ENCODE measurements around the gene CDCA5. TPM values are rescaled to one million over a fixed set of nuclear protein-coding genes. Genes with fewer than 3 reads are reported as not detected.

Gene CDCA5, protein sequence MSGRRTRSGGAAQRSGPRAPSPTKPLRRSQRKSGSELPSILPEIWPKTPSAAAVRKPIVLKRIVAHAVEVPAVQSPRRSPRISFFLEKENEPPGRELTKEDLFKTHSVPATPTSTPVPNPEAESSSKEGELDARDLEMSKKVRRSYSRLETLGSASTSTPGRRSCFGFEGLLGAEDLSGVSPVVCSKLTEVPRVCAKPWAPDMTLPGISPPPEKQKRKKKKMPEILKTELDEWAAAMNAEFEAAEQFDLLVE
- total RNA-seq (3.9 TPM), polyA plus RNA-seq (1.2 TPM)

GRCh38 chr11:65083834-65084597, at the start of gene CDCA5, which contains the start of gene ZFPL1:
Gene CDCA5 (minus strand): TSS chr11:65084040. CDS start chr11:65083978, 62 bp downstream.
Gene ZFPL1 (plus strand): TSS chr11:65084222. CDS start chr11:65084699, 477 bp downstream.
- H3K4me3 ChIP-seq (ENCODE audit: low read depth, low read length): peak within 1 kb of the TSS; percentile 68
- under 1% methylated on average over 79 of the region's 79 CpGs for WGBS
- H3K36me3 ChIP-seq (ENCODE audit: insufficient read depth): peaks cover 5% of the 10 kb centered on the region

GRCh38 chr11:65132988-65133700, 49.3 kb upstream of the CDCA5 start:
- DNase-seq (ENCODE audit: extremely low spot score): no peak
- WGBS: 41% methylated on average over 18 of the region's 18 CpGs
- Histone ChIP-seq H3K4me3 (ENCODE audit: low read depth, low read length) (peak overlapping the region; percentile 87), H3K4me1 (ENCODE audit: insufficient read depth) (no peaks in the 10 kb centered on the region), H3K27ac (ENCODE audit: low read depth) (no peak overlapping the region), H3K36me3 (ENCODE audit: insufficient read depth) (peaks cover 11% of the 10 kb centered on the region)

More at GRCh38 chr11:65083834-65084597, at the start of gene CDCA5, which contains the start of gene ZFPL1:
- DNase-seq (ENCODE audit: extremely low spot score): peak; percentile 87
- no peaks in the 10 kb centered on the region for H3K4me1 ChIP-seq (ENCODE audit: insufficient read depth)
- H3K27ac ChIP-seq (ENCODE audit: low read depth): peak within 1 kb of the TSS; percentile 98

DNA sequence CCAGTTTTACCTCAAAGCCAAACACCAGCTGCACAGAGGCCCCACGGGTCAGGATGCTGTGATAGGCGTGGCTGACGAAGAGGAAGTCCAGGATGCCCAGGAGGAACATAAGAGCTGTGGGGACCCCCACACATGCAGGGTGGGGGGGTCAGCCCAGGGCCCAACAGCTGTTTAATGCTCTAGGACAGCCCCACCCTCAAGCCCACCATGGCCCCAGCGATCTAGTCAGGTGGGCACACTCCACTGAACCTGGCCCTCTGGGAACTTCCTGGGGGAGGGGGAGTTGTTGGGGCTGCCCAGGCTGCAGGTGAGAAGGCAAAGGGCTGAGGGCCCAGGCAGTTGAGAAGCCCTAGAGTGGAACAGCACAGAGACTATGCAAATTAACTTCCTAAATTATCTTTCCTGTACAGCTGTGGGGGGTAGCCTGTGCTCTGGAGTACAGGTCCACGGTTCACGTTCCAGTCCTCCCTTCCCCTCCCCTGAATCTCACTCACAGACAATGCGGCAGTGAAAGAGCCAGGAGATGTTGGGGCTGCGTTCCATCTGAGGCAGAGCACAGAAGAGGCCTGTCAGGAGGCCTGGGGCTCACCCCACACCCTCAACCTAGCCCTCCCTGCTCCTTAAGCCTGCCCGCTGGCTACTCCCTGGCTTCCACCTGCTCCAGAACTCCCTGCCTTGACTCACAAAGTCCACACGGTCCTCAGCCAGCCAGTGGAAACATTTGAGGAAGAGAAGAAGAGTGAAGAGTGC, 48.6 kb upstream of the CDCA5 start:
- no peak overlapping the region for H3K27ac ChIP-seq (ENCODE audit: low read depth)
- H3K36me3 ChIP-seq (ENCODE audit: insufficient read depth): peaks cover 11% of the 10 kb centered on the region
- H3K4me1 ChIP-seq (ENCODE audit: insufficient read depth): no peaks in the 10 kb centered on the region
- H3K4me3 ChIP-seq (ENCODE audit: low read depth, low read length): no peak overlapping the region
- WGBS: 73% methylated on average over 10 of the region's 10 CpGs
- DNase-seq (ENCODE audit: extremely low spot score): no peak

DNA sequence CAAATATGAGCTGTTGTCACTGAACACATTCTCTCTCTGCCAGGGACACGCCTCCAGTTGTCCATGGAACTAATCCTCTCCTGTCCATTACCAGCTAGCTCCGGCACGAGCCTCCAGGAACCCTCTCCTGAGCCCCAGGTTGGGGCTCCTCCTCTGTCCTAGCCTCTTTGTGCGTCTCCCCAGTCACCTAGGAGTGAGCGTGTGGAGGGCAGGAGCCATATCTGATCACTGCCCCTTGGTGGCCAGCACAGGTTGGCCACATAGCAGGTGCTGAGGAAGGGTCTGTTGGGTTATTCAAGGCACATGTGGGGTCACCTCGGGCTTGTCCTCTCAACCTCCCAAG, 48.0 kb upstream of the CDCA5 start:
- Histone ChIP-seq H3K36me3 (ENCODE audit: insufficient read depth) (peaks cover 11% of the 10 kb centered on the region), H3K27ac (ENCODE audit: low read depth) (no peak overlapping the region), H3K4me1 (ENCODE audit: insufficient read depth) (no peaks in the 10 kb centered on the region), H3K4me3 (ENCODE audit: low read depth, low read length) (no peak overlapping the region)
- DNase-seq (ENCODE audit: extremely low spot score): no peak
- WGBS: 78% methylated on average over 6 of the region's 6 CpGs

GRCh38 chr11:65131417-65131776, 47.6 kb upstream of the CDCA5 start:
- Histone ChIP-seq H3K4me3 (ENCODE audit: low read depth, low read length) (no peak overlapping the region), H3K4me1 (ENCODE audit: insufficient read depth) (no peaks in the 10 kb centered on the region), H3K36me3 (ENCODE audit: insufficient read depth) (peaks cover 11% of the 10 kb centered on the region), H3K27ac (ENCODE audit: low read depth) (no peak overlapping the region)
- DNase-seq (ENCODE audit: extremely low spot score): no peak
- WGBS: 86% methylated on average over 3 of the region's 3 CpGs

- H3K4me3 ChIP-seq (ENCODE audit: low read depth, low read length): no peak overlapping the region
- no peak overlapping the region for H3K27ac ChIP-seq (ENCODE audit: low read depth)
- no peak for DNase-seq (ENCODE audit: extremely low spot score)
- WGBS: 89% methylated on average over 19 of the region's 19 CpGs
- peaks cover 11% of the 10 kb centered on the region for H3K36me3 ChIP-seq (ENCODE audit: insufficient read depth)
- H3K4me1 ChIP-seq (ENCODE audit: insufficient read depth): no peaks in the 10 kb centered on the region
Observed at GRCh38 chr11:65130631-65131416, 47.0 kb upstream of the CDCA5 start.

- DNase-seq (ENCODE audit: extremely low spot score): no peak
- H3K4me1 ChIP-seq (ENCODE audit: insufficient read depth): no peaks in the 10 kb centered on the region
- no peak overlapping the region for H3K4me3 ChIP-seq (ENCODE audit: low read depth, low read length)
- H3K27ac ChIP-seq (ENCODE audit: low read depth): no peak overlapping the region
- H3K36me3 ChIP-seq (ENCODE audit: insufficient read depth): peaks cover 11% of the 10 kb centered on the region
- WGBS: 86% methylated on average over 13 of the region's 13 CpGs
Observed at GRCh38 chr11:65129649-65130441, 46.0 kb upstream of the CDCA5 start.

DNA sequence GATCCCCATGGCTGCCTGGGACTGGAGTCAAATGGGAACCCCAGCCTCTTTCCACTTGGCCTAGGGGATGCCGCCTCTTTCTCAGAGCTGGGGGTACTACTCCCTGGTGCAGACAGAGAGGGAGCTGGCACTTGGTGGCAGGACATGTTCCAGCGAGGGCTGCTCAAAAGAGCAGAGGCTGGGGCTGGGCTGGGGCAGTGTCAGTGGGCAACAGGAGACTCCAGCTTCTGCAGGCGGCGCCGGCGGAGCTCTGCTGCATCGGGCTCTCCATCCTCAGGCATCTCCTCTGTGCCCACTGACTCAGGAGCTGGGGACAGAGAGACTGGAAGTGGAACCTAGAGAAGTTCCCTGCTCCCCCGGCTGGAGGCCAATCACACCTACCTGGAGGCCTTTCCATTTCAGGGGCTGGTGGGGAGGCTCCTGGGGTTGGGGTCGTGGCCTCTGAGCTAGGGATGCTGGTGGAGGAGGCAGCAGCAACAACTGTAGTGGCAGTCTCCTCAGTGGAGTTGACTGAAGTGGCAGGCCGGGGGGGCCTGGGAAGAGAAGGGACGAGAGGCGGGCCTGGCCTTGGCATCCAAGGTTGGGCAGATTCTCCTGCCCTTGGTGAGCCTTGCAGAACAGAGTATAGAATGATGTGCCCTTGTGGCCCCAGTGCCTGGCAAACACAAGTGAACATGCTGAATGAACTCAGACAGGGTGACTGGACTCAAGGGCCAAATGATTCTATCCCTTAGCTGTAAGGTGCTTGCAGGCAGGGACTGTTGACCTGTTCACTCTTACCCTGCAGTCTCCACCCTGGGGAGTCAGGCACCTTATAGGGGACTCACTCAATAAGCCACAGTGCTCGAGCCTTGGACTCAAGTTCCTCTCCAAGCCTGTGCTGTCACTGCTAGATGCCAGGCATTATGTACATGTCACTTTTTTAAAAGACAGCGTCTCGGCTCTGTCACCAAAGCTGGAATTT, 44.6 kb upstream of the CDCA5 start:
- Histone ChIP-seq H3K36me3 (ENCODE audit: insufficient read depth) (peaks cover 11% of the 10 kb centered on the region), H3K4me1 (ENCODE audit: insufficient read depth) (no peaks in the 10 kb centered on the region), H3K4me3 (ENCODE audit: low read depth, low read length) (no peak overlapping the region), H3K27ac (ENCODE audit: low read depth) (no peak overlapping the region)
- DNase-seq (ENCODE audit: extremely low spot score): no peak
- 86% methylated on average over 15 of the region's 15 CpGs for WGBS

DNA sequence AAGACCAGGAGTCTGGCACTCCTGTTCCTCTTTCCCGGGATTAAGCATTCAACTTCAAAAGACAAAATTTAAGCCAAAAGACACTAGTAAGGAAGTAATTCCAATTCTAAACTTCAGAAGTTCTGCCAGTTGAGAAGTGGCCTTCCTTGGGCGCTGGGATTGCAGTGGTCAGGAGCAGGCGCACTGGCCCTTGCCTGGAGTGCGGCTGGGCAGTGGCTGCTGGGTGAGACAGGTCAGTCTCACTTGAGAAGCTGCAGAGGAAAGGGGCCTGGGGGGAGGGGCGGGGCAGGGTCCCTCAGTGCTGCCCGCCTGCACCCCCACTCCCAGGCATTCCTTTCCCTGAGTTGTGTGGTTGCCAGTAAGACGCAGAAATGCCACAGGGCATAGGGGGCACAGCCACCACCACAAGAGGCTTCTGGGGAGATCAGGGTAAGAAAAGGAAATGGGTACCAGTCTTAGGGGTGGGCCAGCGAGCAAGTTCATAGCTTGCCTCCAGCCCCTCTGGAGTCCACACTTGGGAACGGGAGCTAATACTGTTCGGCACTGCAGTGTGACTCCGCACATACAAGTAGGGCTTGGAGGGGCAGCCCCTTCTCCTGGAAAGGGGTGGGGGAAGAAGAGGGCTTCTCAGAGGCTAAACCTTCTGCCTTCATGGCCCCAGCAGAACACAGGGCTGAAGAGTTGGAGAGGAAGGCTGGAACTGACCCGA, 43.8 kb upstream of the CDCA5 start:
- H3K36me3 ChIP-seq (ENCODE audit: insufficient read depth): peaks cover 11% of the 10 kb centered on the region
- no peak for DNase-seq (ENCODE audit: extremely low spot score)
- 77% methylated on average over 12 of the region's 12 CpGs for WGBS

GRCh38 chr11:65126624-65127274, 42.9 kb upstream of the CDCA5 start:
- Histone ChIP-seq H3K4me1 (ENCODE audit: insufficient read depth) (no peaks in the 10 kb centered on the region), H3K27ac (ENCODE audit: low read depth) (no peak overlapping the region), H3K36me3 (ENCODE audit: insufficient read depth) (peaks cover 11% of the 10 kb centered on the region), H3K4me3 (ENCODE audit: low read depth, low read length) (no peak overlapping the region)
- DNase-seq (ENCODE audit: extremely low spot score): no peak
- WGBS: 75% methylated on average over 6 of the region's 6 CpGs

More for the DNA sequence above, 43.8 kb upstream of the CDCA5 start:
- Histone ChIP-seq H3K27ac (ENCODE audit: low read depth) (no peak overlapping the region), H3K4me1 (ENCODE audit: insufficient read depth) (no peaks in the 10 kb centered on the region), H3K4me3 (ENCODE audit: low read depth, low read length) (no peak overlapping the region)
